ENCODE results near the gene SPINT1.
"Not testable (repeated sequence)": the region's sequence is repeated elsewhere in the genome, so short reads cannot be mapped to it uniquely, and the experiment has no call there.

Gene SPINT1

DNA sequence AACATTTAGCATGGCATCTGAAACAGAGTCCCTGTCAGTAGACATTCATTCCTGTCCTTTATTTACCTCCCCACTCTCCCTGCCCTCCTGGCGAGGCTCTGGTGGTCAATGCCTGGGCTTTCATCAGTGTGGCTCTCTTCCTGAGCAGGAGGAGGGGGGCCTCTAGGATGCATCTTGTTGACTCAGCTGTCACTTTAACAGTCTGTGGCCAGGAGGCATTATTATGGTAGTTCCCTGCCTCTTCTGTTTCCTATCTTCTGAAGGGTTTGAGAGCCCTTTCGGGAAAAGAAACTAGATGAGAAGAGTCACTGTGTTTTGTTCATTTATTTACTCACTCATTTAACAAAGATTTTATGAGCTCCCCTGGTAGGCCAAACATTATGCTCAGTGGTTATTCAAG lies 13.0 kb upstream of the SPINT1 start:
- no peak for DNase-seq

DNA sequence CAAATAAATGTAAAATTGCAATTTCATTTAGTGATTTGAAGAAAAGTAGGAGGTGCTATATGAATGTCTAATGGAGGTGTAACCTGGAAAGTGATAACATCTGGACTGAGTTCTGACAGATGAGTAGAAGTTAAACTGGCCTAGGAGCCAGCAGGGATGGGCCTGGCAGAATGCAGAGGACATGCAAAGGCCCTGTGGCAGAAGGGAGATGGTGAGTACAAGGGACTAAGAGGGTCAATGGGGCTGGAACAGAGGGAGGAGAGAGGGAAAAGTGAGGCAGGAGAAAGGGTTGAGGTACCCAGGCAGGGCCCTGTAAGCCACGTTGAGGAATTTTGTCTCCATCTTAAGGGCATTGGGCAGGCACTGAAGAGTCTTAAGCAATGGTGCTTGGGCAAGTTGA lies 12.0 kb upstream of the SPINT1 start:
- DNase-seq: no peak

DNA sequence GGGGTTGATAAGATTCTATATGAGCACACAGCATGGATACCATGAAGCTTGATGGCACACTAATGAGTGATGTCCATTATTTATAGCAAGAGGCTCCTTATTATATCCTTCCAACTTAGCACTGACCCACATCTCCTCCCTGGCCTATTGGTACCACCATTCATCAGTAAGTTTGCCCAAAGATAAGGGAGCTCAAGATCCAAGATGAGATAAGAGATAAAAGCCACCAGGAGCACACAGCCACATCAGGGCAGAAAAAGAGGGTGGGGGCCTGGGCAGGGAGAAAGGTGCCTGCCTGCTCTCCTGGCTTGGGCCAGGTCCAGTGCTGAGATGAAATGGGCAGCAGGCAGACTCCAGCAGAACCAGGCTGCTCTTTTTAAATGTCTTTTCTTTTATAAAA lies 10.9 kb upstream of the SPINT1 start:
- DNase-seq: no peak

DNA sequence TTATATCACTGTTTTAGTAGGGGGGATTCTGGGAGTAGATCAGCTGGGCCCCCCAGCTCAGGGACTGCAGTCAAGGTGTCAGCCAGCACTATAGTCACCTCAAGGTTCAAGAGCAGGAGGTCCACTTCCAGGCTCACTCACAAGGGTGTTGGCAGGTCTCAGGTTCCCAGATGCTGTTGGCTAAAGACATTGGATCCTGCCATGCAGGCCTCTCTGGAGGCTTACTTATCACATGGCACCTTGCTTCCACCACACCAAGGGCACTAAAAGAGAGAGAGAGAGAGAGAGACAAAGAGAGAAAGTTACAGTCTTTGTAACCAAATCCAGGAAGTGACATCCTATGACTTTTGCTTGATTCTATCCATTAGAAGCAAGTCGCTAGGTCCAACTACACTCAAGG lies 7.8 kb upstream of the SPINT1 start:
- DNase-seq: no peak

DNA sequence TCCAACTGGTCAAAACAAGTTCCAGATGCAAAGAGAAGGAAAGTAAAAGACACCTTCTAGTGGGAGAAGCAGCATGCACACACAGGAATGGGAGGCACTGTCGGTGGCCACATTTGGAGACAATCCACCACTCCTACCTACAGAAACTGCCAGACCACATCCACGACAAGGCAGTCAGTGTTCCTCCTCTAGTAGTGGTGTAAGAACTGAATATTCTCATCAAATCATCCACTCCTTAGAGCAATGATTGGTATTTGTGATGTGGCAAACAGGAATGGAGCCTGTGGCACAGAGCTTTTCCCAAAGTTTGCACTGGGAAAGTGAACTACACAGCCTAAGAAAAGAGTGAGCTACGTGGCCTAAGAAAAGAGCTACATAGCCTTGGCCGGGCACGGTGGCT lies 5.1 kb upstream of the SPINT1 start:
- no peak for DNase-seq

DNA sequence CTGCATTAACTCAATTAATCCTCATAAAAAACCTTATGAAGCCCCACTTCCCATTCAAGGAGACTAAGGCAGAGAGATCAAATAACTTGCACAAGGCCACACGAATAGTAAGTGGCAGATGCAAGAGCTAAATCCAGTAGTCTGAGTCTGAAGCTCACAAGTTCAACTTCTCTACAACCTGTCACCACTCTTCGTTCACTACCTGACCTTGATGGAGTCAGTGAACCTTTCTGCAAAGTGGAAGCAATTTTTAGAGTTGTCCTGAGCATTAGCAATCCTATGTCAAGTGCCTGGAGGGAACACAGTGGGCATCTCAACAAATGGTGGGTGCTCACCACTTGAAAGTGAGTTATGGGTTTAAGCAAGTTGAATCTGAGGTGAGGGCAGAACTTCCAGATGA lies 2.1 kb upstream of the SPINT1 start:
- DNase-seq: no peak

DNA sequence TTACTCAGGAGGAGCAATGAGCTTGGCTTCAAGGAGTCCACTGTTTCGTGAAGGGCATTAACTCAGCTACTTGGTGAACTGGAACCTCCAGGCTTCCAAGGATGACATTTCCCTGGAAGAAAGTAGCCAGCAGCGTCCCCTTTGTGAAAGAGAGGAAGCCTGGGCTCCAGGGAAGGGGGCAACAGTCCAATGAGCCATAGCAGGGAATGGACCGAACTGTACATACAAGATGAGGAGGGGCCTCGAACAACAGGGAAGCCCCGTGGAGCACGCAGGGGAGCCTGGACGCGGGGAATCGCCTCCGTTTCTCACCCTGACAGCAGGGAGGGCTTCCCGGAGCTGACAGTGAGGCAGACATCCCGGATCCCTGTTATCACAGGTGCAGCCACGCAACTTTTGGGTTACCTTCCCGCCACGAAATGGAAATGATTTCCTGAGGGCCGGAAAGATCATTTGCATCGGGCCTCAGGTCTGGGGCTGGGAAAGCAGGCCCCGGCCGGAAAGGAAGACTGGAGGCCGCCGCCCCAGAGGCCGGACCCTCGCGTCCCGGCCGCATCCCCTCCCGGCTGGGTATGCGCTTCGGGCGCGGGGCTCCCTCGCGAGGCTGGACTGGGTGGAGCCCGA lies 475 bp upstream of the SPINT1 start:
- DNase-seq: no peak

DNA sequence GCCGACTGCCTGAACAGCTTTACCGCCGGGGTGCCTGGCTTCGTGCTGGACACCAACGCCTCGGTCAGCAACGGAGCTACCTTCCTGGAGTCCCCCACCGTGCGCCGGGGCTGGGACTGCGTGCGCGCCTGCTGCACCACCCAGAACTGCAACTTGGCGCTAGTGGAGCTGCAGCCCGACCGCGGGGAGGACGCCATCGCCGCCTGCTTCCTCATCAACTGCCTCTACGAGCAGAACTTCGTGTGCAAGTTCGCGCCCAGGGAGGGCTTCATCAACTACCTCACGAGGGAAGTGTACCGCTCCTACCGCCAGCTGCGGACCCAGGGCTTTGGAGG lies 815 bp downstream of the SPINT1 start:
- DNase-seq: peak; percentile 59

DNA sequence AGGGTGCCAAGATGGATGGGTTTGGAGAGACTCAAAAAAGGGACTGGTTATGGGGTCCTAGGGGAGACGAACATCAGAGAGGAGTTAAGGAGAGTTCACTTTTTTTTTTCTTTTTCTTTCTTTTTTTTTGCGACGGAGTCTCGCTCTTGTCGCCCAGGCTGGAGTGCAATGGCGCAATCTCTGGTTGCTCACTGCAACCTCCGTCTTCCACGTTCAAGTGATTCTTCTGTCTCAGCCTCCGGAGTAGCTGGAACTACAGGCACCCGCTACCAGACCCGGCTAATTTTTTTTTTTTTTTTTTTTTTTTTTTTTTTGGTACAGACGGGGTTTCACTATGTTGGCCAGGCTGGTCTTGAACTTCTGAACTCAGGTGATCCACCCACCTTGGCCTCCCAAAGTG lies 1.2 kb downstream of the SPINT1 start:
- peak; percentile 53 for DNase-seq

DNA sequence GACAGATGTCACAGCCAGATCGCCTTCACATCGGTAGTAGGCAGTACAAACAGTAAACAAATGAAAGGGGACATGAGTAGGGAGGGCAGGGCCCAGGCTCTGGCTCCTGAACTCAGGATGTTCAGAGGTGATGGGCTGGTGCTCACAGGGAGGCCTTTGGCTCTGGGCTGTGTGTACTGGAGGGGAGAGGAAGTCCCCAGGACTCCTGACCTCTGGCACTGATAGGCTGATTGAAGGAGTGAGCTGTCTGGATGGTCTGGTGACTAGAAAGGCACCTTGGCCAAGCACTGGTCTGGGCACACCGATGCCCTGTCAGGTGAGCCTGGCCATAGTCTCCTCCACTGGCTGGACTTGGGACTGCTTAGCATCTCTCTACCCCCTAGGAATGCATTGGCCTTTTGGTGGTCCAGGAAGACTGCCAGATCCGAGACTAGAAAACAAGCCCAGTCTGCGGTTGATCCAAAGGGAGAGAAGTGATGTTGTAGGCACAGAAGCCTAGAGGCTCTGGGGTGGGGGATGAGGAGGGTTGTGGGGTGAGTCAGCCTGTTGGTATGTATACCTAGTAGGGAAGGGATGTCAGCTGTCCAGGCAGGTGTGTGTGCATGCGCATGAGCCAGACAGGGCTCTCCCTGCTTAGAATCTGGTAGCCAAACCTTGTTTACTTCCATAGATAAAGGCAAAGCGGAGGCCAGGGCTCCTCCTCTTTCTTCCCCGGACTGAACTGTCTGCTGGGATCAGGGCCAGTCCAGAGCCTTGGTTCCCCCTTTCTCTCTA lies 1.9 kb downstream of the SPINT1 start:
- DNase-seq: no peak

DNA sequence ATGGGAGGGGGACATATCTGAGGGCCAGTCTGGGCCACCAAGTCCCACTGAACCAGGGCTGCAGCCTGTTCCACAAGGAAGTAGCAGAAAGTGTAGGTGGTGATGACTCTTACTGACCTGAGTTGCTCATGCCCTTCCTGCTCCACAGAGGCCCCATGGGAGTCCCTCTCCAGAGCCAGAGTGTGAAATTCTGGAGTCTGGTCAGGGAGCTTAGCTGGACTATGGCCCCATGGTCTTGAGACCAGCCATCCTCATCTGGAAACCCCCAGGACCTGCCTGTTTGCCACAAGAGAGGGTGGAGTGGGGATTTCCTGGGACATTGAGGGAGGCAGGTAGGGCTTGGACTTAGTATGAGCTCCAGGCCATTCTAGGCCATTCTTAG lies 3.0 kb downstream of the SPINT1 start:
- peak; percentile 71 for DNase-seq

DNA sequence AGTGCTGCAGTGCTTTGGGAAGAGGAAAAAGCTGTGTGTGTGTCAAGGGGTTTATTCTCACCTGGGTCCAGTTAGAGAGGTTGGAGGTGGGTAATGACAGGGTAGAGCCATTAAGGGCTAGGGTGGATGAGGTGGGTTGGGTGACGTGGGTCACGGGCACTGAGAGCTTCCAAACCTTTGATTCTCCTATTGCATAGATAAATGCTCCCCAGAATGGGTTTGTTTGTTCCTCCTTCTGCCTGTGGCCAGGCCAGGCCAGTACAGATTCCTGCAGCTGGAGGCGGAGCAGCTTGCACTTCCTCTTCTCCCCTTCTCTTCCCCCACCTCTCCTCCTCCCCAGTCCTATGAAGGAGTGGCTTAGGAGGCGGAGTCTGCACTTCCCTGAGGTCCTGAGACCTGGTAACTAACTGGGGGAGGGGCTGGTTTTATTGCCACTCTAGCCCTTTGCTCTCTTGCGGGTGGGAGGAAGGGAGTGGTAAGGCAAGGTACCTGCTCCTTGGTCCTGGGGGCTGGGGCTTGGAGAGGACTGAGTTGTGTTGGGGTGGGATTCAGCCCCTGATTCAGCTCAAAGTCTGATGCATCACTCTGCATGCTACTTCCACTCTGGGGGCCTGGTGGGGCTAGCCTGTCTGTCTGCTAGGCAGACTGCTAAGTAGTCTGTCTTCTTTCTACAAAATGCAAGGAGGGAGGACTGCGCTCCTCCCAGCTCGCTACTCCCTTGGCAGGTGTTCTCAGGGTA lies 3.5 kb downstream of the SPINT1 start:
- DNase-seq: peak; percentile 92

DNA sequence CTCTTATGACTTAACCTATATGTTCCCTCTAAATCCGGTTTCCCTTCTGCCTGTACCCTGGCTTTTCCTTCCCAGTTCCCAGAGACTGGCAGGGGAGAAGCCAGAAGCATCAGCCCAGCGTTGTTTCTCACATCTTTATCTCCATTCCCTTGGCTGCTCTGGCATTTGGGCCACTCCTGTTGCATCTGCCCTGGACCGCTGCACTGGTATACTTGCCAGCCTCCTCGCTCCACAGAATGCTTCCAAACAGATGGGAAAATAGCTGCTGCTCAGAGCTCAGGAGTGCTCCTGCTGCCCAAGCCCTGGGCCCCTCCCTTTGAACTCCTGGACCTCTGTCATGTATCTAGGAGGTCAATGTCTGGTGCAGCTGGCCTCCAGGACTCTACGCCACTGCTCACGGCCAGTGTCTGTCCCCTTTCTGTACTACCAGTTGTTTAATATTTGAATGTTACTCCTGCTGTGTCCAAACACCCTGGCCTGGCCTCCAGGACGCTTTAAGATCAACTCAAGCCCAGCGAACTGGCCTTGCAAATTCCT lies 6.8 kb downstream of the SPINT1 start:
- DNase-seq: no peak

DNA sequence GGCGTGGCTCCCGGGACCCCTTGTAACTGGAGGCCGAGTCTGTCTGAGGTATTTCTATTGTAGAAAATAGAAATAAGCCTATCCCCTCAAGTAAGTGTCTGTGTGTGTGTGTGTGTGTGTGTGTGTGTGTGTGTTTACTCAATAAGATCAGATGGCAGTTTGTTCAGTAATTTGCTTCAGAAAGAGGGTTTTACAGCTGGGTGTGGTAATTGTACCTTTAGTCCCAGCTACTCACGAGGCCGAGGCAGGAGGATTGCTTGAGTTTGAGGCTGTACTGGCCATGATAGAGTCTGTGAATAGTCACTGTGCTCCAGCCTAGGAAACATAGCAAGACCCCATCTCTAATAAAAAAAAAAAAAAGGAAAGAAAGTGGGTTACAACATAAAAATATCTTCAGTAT lies 8.7 kb downstream of the SPINT1 start:
- no peak for DNase-seq

DNA sequence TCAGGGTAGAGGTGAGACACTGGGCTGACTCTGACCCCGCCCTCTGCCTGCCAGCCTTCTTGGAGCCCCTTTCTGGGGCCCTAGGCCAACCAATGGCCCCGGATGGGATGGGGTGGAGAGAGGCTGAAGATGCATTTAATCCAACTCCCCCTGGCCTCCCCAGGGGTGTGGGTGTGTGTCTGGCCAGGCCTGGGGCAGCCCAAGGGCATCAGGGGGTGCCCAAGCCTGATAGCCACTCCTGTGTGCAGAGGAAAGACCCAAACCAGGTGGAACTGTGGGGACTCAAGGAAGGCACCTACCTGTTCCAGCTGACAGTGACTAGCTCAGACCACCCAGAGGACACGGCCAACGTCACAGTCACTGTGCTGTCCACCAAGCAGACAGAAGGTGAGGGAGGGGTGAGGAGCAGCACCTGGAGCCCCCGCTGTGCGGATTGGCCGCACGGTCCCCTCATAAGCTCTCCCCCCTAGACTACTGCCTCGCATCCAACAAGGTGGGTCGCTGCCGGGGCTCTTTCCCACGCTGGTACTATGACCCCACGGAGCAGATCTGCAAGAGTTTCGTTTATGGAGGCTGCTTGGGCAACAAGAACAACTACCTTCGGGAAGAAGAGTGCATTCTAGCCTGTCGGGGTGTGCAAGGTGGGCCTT lies 9.5 kb downstream of the SPINT1 start:
- DNase-seq: no peak

DNA sequence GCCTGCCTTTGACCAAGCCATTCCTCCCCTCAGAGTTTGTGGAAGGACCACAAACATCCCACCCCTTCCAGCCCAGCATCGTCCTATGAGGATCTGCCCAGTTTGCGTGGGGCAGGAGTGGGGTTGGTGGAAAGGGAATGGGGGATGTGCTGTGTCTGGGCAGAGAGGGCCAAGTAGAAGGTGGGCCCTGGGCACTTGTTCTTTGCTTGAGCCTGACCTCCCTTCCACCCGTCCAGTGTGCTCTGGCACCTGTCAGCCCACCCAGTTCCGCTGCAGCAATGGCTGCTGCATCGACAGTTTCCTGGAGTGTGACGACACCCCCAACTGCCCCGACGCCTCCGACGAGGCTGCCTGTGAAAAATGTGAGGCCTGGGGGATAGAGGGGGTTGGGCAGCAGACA lies 10.3 kb downstream of the SPINT1 start:
- no peak for DNase-seq

DNA sequence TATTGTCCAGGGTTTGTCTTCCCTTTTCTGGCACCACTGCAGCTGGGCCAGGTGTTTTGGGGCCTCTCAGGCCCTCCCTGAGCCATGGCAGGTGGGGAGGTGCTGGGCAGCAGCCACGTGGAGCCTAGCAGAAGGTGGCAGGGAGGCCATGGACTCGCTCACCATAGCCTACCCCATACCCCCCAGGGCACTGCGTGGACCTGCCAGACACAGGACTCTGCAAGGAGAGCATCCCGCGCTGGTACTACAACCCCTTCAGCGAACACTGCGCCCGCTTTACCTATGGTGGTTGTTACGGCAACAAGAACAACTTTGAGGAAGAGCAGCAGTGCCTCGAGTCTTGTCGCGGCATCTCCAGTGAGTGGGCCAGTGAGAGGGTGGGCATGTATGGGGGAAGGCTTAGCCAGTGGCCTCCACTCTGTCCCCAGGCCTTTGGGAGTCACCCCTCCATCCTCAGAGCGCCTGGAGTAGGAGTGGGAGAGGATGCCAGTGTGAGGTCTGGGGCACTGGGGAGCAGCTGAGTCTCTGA lies 11.9 kb downstream of the SPINT1 start:
- no peak for DNase-seq

DNA sequence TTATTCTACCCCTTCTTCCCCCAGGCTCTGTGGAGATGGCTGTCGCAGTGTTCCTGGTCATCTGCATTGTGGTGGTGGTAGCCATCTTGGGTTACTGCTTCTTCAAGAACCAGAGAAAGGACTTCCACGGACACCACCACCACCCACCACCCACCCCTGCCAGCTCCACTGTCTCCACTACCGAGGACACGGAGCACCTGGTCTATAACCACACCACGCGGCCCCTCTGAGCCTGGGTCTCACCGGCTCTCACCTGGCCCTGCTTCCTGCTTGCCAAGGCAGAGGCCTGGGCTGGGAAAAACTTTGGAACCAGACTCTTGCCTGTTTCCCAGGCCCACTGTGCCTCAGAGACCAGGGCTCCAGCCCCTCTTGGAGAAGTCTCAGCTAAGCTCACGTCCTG lies 12.9 kb downstream of the SPINT1 start:
- DNase-seq: no peak

DNA sequence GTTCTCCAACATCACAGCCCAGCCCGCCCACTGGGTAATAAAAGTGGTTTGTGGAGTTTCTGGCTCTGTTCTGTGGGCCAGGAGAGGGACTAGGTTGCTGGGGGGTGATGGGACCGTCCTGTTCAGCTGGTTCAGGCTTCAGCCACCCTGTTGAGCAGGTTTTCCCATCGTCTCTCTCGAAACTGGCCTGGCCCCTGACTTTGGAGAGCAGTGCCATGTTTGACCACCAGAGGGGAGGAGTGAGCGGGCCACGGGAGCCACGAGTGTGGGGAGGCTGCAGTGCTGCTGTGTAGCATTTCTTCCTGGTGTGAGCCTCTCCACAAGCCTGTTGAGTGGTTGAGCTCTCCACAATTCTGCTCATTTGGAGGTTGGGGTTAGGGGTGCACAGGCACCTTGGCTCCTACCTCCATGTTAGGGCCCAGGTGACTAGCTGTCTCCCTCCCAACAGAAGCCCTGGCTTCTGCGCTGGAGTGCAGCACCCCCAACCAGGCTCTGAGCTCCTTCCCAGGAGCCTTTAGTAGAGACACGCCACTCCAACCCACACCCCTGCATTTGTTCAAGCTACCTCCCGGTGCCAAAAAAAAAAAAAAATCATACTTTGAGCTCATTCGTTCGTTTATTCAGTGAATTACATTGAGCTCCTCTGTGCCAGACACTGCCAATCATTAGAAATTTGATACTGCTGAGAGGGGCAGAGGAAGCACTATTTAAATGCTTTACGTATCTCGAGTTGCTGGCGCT lies 13.9 kb downstream of the SPINT1 start:
- peak; percentile 65 for DNase-seq

DNA sequence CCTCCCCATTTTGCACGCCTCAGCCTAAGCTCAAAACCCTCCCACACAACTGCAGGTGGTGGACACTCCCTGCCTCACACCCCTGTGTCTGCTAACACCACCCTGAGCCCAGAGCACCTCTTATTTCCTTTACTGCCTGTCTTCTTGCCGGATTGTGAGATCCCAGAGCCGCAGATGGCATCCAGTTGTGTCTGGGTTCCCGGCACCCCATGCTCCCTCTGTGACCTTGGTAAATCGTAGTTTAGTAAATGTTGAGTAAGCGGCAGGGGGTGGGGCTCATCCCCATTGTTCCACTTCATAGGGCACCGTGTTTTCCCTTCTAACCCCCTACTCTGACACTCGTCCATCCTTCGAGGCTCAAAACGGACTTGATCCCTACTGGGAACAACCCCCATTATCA lies 14.9 kb downstream of the SPINT1 start:
- no peak for DNase-seq

DNA sequence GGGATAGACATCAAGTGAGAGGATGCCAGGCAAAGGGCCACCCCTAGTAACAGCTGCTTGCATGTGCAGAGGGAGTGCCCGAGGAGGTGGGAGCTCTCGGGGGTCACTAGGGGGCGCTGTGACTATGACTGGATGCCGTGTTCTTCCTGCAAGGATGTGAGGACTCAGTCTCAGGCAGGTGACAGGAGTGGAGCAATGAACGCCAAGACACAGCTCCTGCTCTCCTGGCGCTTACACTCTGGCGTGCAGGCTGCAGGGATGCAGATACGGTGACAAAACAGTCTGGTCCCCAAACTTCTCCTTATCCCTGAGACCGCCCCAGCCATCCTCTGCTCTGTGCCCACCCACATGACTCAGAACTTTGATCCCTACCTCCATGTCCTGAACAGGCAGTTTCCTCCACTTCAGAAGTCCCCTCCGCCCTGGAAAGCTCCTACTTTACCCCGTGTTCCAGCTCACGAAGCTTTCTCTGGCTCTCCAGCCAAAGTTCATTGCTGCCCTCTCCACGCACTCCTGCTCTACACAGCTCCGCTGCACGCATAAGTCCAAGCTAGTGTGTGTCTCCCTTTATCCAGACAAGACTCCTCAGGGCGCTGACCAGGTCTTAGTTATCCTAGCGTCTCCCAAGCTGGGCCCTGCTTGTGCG lies 15.5 kb downstream of the SPINT1 start:
- peak; percentile 73 for DNase-seq

DNA sequence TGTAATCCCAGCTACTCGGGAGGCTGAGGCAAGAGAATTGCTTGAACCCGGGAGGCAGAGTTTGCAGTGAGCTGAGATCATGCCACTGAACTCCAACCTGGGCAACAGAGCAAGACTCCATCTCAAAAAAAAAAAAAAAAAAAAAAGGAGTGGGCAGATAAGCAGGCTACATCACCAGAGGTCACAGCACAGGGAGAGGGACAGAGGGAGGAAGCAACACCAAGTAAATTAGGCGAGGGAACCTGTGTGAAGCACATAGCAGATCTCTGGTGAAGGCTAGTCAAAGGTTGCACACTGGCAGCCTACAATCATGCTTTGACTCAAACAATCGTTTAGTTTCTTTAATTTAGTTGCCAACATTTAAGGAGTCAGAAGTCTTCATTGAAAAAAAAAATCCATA lies 17.3 kb downstream of the SPINT1 start:
- not testable (repeated sequence) for DNase-seq

All from inflammatory macrophage treated with lipopolysaccharide for 4 hours (primary cell).